ENCODE measurements around the gene MYT1.
A peak's percentile ranks its signal among the peaks of the same experiment; 100 is the strongest.

Gene MYT1

GRCh38 chr20:64140061-64140931, 24.0 kb upstream of the MYT1 start:
- no peak for DNase-seq

GRCh38 chr20:64140956-64141355, 23.3 kb upstream of the MYT1 start:
- no peak for DNase-seq

- DNase-seq, result no peak
Observed at GRCh38 chr20:64142590-64142989, 21.7 kb upstream of the MYT1 start.

- DNase-seq, result no peak
Observed at GRCh38 chr20:64143018-64143801, 21.0 kb upstream of the MYT1 start.

- DNase-seq, result no peak
Observed at GRCh38 chr20:64144144-64144912, 19.9 kb upstream of the MYT1 start.

GRCh38 chr20:64145458-64146300, 18.6 kb upstream of the MYT1 start:
- DNase-seq, result no peak

- DNase-seq, result no peak
Observed at GRCh38 chr20:64146301-64146935, 17.8 kb upstream of the MYT1 start.

- no peak for DNase-seq
Observed at GRCh38 chr20:64146936-64147477, 17.2 kb upstream of the MYT1 start.

GRCh38 chr20:64148581-64148980, 15.7 kb upstream of the MYT1 start:
- no peak for DNase-seq

- DNase-seq, result no peak
Observed at GRCh38 chr20:64149141-64149540, 15.1 kb upstream of the MYT1 start.

- DNase-seq, result no peak
Observed at GRCh38 chr20:64149809-64150560, 14.3 kb upstream of the MYT1 start.

GRCh38 chr20:64150756-64151632, 13.3 kb upstream of the MYT1 start:
- DNase-seq, result no peak

GRCh38 chr20:64151633-64152530, 12.4 kb upstream of the MYT1 start:
- peak; percentile 19 for DNase-seq

- no peak for DNase-seq
Observed at GRCh38 chr20:64152906-64153305, 11.3 kb upstream of the MYT1 start.

GRCh38 chr20:64153410-64153809, 10.8 kb upstream of the MYT1 start:
- no peak for DNase-seq

GRCh38 chr20:64153861-64154589, 10.2 kb upstream of the MYT1 start:
- DNase-seq, result no peak

- DNase-seq, result no peak
Observed at GRCh38 chr20:64154590-64155257, 9.5 kb upstream of the MYT1 start.
